OCI-LY3 (cell line): ENCODE results near the gene RORC.

Experiments
- H2AFZ ChIP-seq: fragments of 200-600, 300-600 bp; shearing (Covaris generic); 2 replicates; pipeline ENCODE4 v1.6.0; 2014; ENCODE audit warnings: antibody characterized with exemption, low read depth, low read length
- H3K27ac ChIP-seq: fragments of 200-600, 300-600 bp; sonication (generic); 2 replicates; pipeline ENCODE4 v1.5.1; 2014; ENCODE audit warnings: mild to moderate bottlenecking, low read length, moderate library complexity, mixed read lengths
- H3K27me3 ChIP-seq: fragments of 200-600, 300-600 bp; sonication (generic); 2 replicates; pipeline ENCODE4 v1.6.1; 2014; ENCODE audit warnings: low read depth, low read length, mixed read lengths
- H3K36me3 ChIP-seq: fragments of 200-600, 300-600 bp; sonication (generic); replicated peaks from 2 replicates; pipeline ENCODE3; 2014; ENCODE audit warnings: low read depth, low read length, mixed read lengths
- H3K4me1 ChIP-seq: fragments of 300-600, 200-600 bp; sonication (generic); 2 replicates; pipeline ENCODE4 v1.6.1; 2014; ENCODE audit warnings: low read length, mixed read lengths
- H3K4me2 ChIP-seq: fragments of 200-600, 300-600 bp; sonication (generic); 2 replicates; pipeline ENCODE4 v1.6.1; 2014; ENCODE audit warnings: low read length, mixed read lengths
- H3K4me3 ChIP-seq: fragments of 300-600, 200-600 bp; sonication (generic); 2 replicates; pipeline ENCODE4 v1.5.1; 2014; ENCODE audit warnings: antibody characterized with exemption, mild to moderate bottlenecking, low read length, moderate library complexity
- H3K79me2 ChIP-seq: fragments of 300-600, 200-600 bp; shearing (Covaris generic); 2 replicates; pipeline ENCODE4 v1.6.1; 2014; ENCODE audit warnings: mild to moderate bottlenecking, low read length, mixed read lengths
- H3K9ac ChIP-seq: fragments of 300-600, 200-600 bp; shearing (Covaris generic); 2 replicates; pipeline ENCODE4 v1.6.0; 2014; ENCODE audit warnings: mild to moderate bottlenecking, low read length, moderate library complexity
- H3K9me3 ChIP-seq: fragments of 200-600, 300-600 bp; shearing (Covaris generic); 2 replicates; pipeline ENCODE4 v1.6.1; 2014; ENCODE audit warnings: low read length, mixed read lengths; ENCODE audit not compliant: insufficient read depth
- H4K20me1 ChIP-seq: fragments of 200-600, 300-600 bp; sonication (generic); 2 replicates; pipeline ENCODE4 v1.6.1; 2016; ENCODE audit warnings: low read length, mixed read lengths; ENCODE audit not compliant: insufficient read depth
- EZH2phosphoT487 ChIP-seq: fragments of 200-600 bp; shearing (Covaris generic); IDR thresholded peaks from 2 replicates; pipeline ENCODE4 v1.6.1; 2018; ENCODE audit warnings: antibody characterized with exemption, mixed run types, low read depth
- TF ChIP-seq, protein P1 (sequence below): fragments of 200-600, 300-600 bp; sonication (generic); IDR thresholded peaks from 2 replicates; pipeline ENCODE4 v1.5.1; 2014; ENCODE audit warnings: antibody characterized with exemption, low read length, low read depth

RORC gene

DNA sequence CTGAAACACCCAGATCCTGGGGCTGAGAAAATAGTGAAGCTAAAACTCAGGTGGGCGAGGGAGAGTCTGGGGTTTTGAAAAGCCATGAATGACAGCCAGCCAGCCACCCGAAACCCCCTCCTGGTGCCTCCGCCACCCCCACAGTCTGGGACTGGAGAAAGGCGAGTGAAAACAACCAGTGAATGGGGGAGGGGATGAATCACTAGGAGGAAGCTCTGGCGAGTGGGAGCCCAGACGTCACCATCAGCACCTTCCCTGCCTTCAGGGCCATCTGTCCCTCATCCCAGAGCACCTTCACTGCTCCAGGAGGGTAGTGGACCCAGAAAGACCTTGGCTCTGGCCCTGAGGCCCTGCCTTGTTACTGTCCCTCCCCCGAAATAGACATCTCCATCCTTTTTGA is 9.2 kb downstream of the RORC start:
- H3K9ac ChIP-seq = no peak overlapping the region; the same call in 1 of the 2 replicates
- no peak overlapping the region for H3K27ac ChIP-seq

DNA sequence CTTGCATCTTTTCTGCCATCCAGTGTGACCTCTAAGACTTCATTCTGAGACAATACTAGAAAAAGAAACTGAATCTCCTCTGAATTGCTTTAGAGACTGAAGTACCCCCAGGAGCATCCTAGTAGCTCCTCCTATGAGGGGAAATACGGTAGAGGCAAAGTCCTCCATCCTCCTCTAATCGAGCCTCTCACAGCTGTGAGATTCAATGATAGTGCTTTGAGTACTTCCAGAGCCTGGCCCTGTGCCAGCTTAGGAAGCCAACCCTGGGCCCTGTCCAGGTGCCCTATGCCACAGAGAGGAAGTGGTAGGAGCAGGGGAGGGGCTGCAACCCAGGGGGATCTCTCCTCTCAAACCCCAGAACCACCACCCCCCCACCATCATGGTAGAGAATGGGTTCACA is 10.7 kb downstream of the RORC start:
- Histone ChIP-seq H3K4me3 (no peak overlapping the region), H3K27me3 (no peaks in the 10 kb centered on the region), H3K4me2 (0 out of 2 replicates have a peak overlapping the region, but pooled peaks have one; percentile 8), H3K4me1 (peaks cover 46% of the 10 kb centered on the region), H3K9ac (no peak overlapping the region), H3K9me3 (no peaks in the 10 kb centered on the region), H3K36me3 (no peaks in the 10 kb centered on the region), H4K20me1 (no peaks in the 10 kb centered on the region), H2AFZ (no peak overlapping the region), H3K79me2 (no peaks in the 10 kb centered on the region), H3K27ac (no peak overlapping the region)
- TF ChIP-seq, protein P1, sequence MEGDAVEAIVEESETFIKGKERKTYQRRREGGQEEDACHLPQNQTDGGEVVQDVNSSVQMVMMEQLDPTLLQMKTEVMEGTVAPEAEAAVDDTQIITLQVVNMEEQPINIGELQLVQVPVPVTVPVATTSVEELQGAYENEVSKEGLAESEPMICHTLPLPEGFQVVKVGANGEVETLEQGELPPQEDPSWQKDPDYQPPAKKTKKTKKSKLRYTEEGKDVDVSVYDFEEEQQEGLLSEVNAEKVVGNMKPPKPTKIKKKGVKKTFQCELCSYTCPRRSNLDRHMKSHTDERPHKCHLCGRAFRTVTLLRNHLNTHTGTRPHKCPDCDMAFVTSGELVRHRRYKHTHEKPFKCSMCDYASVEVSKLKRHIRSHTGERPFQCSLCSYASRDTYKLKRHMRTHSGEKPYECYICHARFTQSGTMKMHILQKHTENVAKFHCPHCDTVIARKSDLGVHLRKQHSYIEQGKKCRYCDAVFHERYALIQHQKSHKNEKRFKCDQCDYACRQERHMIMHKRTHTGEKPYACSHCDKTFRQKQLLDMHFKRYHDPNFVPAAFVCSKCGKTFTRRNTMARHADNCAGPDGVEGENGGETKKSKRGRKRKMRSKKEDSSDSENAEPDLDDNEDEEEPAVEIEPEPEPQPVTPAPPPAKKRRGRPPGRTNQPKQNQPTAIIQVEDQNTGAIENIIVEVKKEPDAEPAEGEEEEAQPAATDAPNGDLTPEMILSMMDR = no peak
- no peak for TF ChIP-seq EZH2phosphoT487

More for the DNA sequence above, 9.2 kb downstream of the RORC start:
- no peaks in the 10 kb centered on the region for H3K79me2 ChIP-seq
- peak overlapping the region; percentile 72 for H2AFZ ChIP-seq
- H3K36me3 ChIP-seq = no peaks in the 10 kb centered on the region
- H3K9me3 ChIP-seq = no peaks in the 10 kb centered on the region
- H3K4me2 ChIP-seq = peak overlapping the region; percentile 40
- H3K27me3 ChIP-seq = no peaks in the 10 kb centered on the region
- peaks cover 40% of the 10 kb centered on the region for H3K4me1 ChIP-seq
- peak overlapping the region; percentile 30 for H3K4me3 ChIP-seq
- no peaks in the 10 kb centered on the region for H4K20me1 ChIP-seq
- no peak for TF ChIP-seq EZH2phosphoT487
- TF ChIP-seq, protein P1 = no peak

DNA sequence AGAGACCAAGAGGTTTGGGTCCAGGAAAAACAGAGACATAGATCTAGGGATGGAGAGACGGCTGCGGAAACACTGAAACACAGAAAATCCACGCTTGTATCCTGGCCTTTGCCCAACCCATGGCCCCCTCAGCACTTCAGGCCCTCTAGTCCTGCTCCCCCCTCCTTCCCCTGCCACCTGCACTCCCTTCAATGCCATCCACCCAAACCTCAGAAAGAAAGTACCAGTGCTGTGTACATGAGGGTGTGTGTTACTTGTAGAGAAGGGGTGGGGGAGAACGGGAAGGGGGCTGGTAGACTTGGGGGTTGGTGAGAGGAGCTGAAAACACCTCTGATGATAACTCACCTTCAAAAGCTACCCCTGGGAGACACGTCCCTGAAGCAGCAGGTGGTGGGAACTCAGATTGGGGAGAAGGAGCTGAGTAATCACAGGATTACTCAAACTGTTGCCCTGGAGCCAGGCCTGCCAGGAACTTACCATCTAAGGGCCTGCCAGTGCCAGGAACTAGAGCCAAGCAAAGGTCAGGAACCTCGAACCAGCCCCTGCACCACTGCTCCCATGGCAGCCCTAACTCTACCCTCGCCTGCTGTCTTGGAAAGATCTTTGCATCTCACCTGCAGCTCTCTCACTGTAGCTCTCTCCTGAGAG is 11.5 kb downstream of the RORC start:
- no peaks in the 10 kb centered on the region for H3K36me3 ChIP-seq
- H3K79me2 ChIP-seq = no peaks in the 10 kb centered on the region
- no peaks in the 10 kb centered on the region for H4K20me1 ChIP-seq
- H3K9me3 ChIP-seq = no peaks in the 10 kb centered on the region
- H3K27ac ChIP-seq = no peak overlapping the region
- H3K9ac ChIP-seq = no peak overlapping the region
- no peak overlapping the region; the same call in 1 of the 2 replicates for H3K4me2 ChIP-seq
- H3K27me3 ChIP-seq = no peaks in the 10 kb centered on the region
- H3K4me1 ChIP-seq = peaks cover 46% of the 10 kb centered on the region
- TF ChIP-seq EZH2phosphoT487 = no peak
- TF ChIP-seq, protein P1 = no peak
- H3K4me3 ChIP-seq = no peak overlapping the region
- no peak overlapping the region for H2AFZ ChIP-seq

DNA sequence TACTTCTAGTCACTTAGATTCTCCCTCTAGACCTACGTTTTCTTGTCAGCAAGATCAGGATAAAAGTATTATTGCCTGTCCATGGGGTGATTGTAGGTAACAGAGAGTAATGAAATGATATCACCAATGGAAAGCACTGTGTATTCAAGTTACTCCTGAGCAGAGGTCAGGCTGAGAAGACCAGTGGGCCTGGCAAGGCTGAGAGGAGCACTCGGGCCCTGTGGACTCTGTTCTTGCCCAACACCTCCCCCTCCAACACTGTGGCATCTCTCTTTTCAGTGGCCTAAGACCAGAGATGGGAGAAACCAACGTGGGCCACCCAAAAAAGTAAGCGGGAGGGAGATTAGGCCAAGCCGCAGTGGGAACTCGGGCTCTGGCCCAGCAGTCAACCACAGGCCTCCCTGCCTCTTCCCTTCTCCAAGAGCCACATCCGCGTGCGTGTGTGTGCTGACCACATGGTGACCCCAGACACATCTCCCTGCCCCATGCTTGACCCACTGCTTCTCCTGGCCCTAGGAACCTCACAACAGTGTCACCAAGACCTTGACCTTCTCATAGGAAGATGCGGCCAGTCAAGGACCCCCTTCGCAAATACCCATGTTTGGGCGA is 12.3 kb downstream of the RORC start:
- Histone ChIP-seq H3K79me2 (no peaks in the 10 kb centered on the region), H3K9ac (no peak overlapping the region), H2AFZ (no peak overlapping the region), H3K9me3 (no peaks in the 10 kb centered on the region), H4K20me1 (no peaks in the 10 kb centered on the region), H3K36me3 (no peaks in the 10 kb centered on the region), H3K4me1 (peaks cover 46% of the 10 kb centered on the region), H3K4me2 (no peak overlapping the region), H3K27ac (no peak overlapping the region), H3K27me3 (no peaks in the 10 kb centered on the region), H3K4me3 (no peak overlapping the region)
- TF ChIP-seq EZH2phosphoT487 = no peak
- TF ChIP-seq, protein P1 = no peak
